OCI-LY7 (cell line): ENCODE data around the gene RNF213. TPM values are rescaled to one million over a fixed set of nuclear protein-coding genes. Genes with fewer than 3 reads are reported as not detected.
A peak's percentile ranks its signal among the peaks of the same experiment; 100 is the strongest.

Experiments
- BruUV-seq: library from RNA; stranded (reverse); fragments of 400-500 nt; replicated peaks from 2 replicates; lab custom pipeline; 2021; lab: Mats Ljungman, UMichigan
- CTCF ChIA-PET: fragments of 300-600 bp; sonication (Branson Sonifier 250); formaldehyde crosslinking; loops from one replicate; lab custom pipeline; 2022; ENCODE audit warnings: antibody characterized with exemption; ENCODE audit not compliant: unreplicated experiment; lab: Charles Lee
- POLR2A ChIA-PET: fragments of 300-600 bp; sonication (Branson Sonifier 250); formaldehyde crosslinking; loops from one replicate; lab custom pipeline; 2022; ENCODE audit warnings: antibody characterized with exemption; lab: Charles Lee
- DNase-seq: peaks from one replicate; pipeline ENCODE4 v3.0.0-alpha.2; 2015; ENCODE audit warnings: low spot score
- H2AFZ ChIP-seq: fragments of 200-600 bp; sonication (generic), shearing (Covaris generic); 2 replicates; pipeline ENCODE4 v1.6.1; 2014; ENCODE audit warnings: mild to moderate bottlenecking, antibody characterized with exemption, low read length, moderate library complexity
- H3K27ac ChIP-seq: fragments of 200-600 bp; sonication (generic); 2 replicates; pipeline ENCODE4 v1.5.1; 2014; ENCODE audit warnings: mixed run types, low read depth, mild to moderate bottlenecking, moderate library complexity, low read length, inconsistent platforms; ENCODE audit not compliant: poor library complexity, severe bottlenecking
- H3K36me3 ChIP-seq: fragments of 200-600 bp; sonication (generic); 2 replicates; pipeline ENCODE4 v1.6.1; 2014; ENCODE audit warnings: mild to moderate bottlenecking, antibody characterized with exemption, low read length, moderate library complexity, mixed read lengths; ENCODE audit not compliant: insufficient read depth
- H3K4me1 ChIP-seq: fragments of 200-600 bp; sonication (generic); 2 replicates; pipeline ENCODE4 v1.5.1; 2014; ENCODE audit warnings: mild to moderate bottlenecking, low read length; ENCODE audit not compliant: insufficient read depth, poor library complexity, severe bottlenecking
- H3K4me2 ChIP-seq: fragments of 200-600 bp; sonication (generic); 2 replicates; pipeline ENCODE4 v1.6.1; 2014; ENCODE audit warnings: mild to moderate bottlenecking, low read length
- H3K4me3 ChIP-seq: fragments of 200-600 bp; sonication (generic); 2 replicates; pipeline ENCODE4 v1.5.1; 2014; ENCODE audit warnings: mild to moderate bottlenecking, low read depth, low read length; ENCODE audit not compliant: poor library complexity, severe bottlenecking
- H3K79me2 ChIP-seq: fragments of 200-600 bp; sonication (generic); 2 replicates; pipeline ENCODE4 v1.6.1; 2016; ENCODE audit warnings: low read depth, mild to moderate bottlenecking, low read length, moderate library complexity, mixed read lengths; ENCODE audit not compliant: insufficient read depth
- H3K9me2 ChIP-seq: fragments of 200-600 bp; sonication (generic); 2 replicates; pipeline ENCODE4 v1.6.1; 2016; ENCODE audit warnings: mild to moderate bottlenecking, low read length, mixed read lengths; ENCODE audit not compliant: insufficient read depth
- H3K9me3 ChIP-seq: fragments of 200-600 bp; sonication (generic); 2 replicates; pipeline ENCODE4 v1.6.1; 2014; ENCODE audit warnings: mild to moderate bottlenecking, mixed run types, low read length, mixed read lengths
- H4K20me1 ChIP-seq: fragments of 200-600 bp; sonication (generic); 2 replicates; pipeline ENCODE4 v1.6.1; 2014; ENCODE audit warnings: mild to moderate bottlenecking, antibody characterized with exemption, low read length, moderate library complexity, mixed read lengths; ENCODE audit not compliant: insufficient read depth
- EZH2phosphoT487 ChIP-seq: fragments of 200-600 bp; sonication (generic); IDR thresholded peaks from 2 replicates; pipeline ENCODE4 v1.6.1; 2018; ENCODE audit warnings: low read depth, borderline replicate concordance, mild to moderate bottlenecking, mixed run types, antibody characterized with exemption, low read length, moderate library complexity, mixed read lengths
- intact Hi-C: fragments of 100-400 bp; cut with micrococcal nuclease; formaldehyde crosslinking; loops from one replicate; pipeline ENCODE4 v1.10.0; 2022; ENCODE audit not compliant: unreplicated experiment
- total RNA-seq, 2 experiments: library from RNA; depleted of rRNA in 1 of 2; stranded (reverse); fragments of >200 nt in 1 of 2; shearing (Covaris generic) in 1 of 2; gene quantifications; 2 replicates each; pipeline ENCODE4 v1.2.3, GENCODE V29; 2014 to 2022
- TF ChIP-seq, protein P1 (sequence below): fragments of 200-600 bp; sonication (generic); conservative IDR thresholded peaks from 2 replicates; pipeline ENCODE4 v1.5.1; 2014; ENCODE audit warnings: mild to moderate bottlenecking, antibody characterized with exemption, low read length, moderate library complexity, mixed read lengths

The RNF213 gene
- total RNA-seq, 2 experiments from 2014 or later: 58.8 to 68.6 TPM

DNA sequence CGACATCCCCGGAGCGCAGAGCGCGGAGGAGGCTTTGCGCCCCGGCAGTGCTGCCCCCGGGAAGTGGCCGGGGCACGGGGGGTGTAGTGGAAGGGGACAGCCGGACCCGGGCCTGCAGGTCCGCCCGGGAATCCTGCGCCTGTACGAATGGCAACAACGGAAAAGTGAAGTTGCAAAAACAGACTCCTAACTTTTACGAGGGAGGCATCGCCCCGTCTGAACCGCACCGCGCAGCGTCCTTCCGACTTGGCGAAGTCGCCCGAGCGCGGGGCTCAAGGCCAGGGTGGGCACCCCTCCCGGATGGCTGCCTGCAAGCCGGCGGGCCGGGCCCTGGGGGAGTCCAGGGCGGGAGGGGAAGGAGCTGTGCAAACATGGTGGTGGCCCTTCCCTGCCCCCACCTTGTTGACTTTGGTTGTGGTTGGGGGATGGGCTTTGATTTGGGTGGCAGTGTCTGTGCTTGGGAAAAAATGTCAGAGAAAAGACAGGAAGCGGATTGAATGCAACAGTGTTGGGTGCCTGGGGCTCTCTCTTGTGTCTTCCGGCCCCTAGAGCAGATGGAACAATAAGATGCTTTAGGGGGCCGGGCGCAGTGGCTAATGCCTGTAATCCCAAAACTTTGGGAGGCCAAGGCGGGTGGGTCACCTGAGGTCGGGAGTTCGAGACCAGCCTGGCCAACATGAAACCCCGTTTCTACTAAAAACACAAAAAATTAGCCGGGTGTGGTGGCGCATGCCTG lies 675 bp downstream of the RNF213 start:
- peak; percentile 82 for DNase-seq
- H3K4me2 ChIP-seq: peak overlapping the region; percentile 65
- H3K36me3 ChIP-seq: no peaks in the 10 kb centered on the region
- no peak for TF ChIP-seq EZH2phosphoT487
- TF ChIP-seq, protein P1, sequence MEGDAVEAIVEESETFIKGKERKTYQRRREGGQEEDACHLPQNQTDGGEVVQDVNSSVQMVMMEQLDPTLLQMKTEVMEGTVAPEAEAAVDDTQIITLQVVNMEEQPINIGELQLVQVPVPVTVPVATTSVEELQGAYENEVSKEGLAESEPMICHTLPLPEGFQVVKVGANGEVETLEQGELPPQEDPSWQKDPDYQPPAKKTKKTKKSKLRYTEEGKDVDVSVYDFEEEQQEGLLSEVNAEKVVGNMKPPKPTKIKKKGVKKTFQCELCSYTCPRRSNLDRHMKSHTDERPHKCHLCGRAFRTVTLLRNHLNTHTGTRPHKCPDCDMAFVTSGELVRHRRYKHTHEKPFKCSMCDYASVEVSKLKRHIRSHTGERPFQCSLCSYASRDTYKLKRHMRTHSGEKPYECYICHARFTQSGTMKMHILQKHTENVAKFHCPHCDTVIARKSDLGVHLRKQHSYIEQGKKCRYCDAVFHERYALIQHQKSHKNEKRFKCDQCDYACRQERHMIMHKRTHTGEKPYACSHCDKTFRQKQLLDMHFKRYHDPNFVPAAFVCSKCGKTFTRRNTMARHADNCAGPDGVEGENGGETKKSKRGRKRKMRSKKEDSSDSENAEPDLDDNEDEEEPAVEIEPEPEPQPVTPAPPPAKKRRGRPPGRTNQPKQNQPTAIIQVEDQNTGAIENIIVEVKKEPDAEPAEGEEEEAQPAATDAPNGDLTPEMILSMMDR: no peak
- BruUV-seq: no TSS peak
- peak overlapping the region; percentile 81 for H3K27ac ChIP-seq
- H2AFZ ChIP-seq: peak overlapping the region; percentile 75
- POLR2A ChIA-PET: interaction anchor here (1.5 kb wide), 1 partner anchor 116 kb away, joined by 3 read pairs; no protein-coding TSS in a partner anchor
- H3K4me1 ChIP-seq: peaks cover 61% of the 10 kb centered on the region
- H3K4me3 ChIP-seq: peak overlapping the region; percentile 79
- H3K9me2 ChIP-seq: no peaks in the 10 kb centered on the region
- no peaks in the 10 kb centered on the region for H4K20me1 ChIP-seq
- H3K9me3 ChIP-seq: no peaks in the 10 kb centered on the region
- no peaks in the 10 kb centered on the region for H3K79me2 ChIP-seq
- CTCF ChIA-PET: no interaction called here
- intact Hi-C loops: loop anchor here (5.0 kb wide), 1 partner anchor 464 kb away; the partner anchor contains the start of gene CBX8

DNA sequence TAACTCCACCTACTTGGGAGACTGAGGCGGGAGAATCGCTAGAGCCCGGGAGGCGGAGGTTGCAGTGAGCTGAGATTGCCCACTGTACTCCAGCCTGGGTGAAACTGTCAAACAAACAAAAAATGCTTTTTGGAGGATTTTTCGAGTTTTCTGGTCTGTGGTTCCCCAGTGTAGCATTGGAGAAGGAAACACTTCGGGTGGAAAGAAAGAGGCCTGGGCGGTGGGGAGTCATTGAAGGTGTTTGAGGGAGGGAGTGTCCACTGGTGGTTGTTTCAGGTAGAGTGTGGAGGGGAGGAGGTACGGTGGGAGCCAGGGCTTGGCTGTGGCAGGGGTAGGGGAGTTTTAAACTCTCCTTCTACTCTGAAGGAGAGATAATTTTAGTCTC lies 1.2 kb downstream of the RNF213 start:
- Histone ChIP-seq H3K4me1 (peaks cover 61% of the 10 kb centered on the region), H3K4me2 (peak overlapping the region; percentile 65), H3K9me2 (no peaks in the 10 kb centered on the region), H2AFZ (peak overlapping the region; percentile 75; the same call in 1 of the 2 replicates), H3K27ac (peak overlapping the region; percentile 81), H3K4me3 (peak overlapping the region; percentile 79), H3K79me2 (no peaks in the 10 kb centered on the region), H3K9me3 (no peaks in the 10 kb centered on the region), H4K20me1 (no peaks in the 10 kb centered on the region), H3K36me3 (no peaks in the 10 kb centered on the region)
- intact Hi-C loops: loop anchor here (2.0 to 5.0 kb wide), 2 partner anchors 115 to 465 kb away; partner anchors contain the start of genes CBX8 and EIF4A3
- DNase-seq: no peak
- TF ChIP-seq, protein P1: no peak
- TF ChIP-seq EZH2phosphoT487: no peak
- BruUV-seq: no TSS peak
- ChIA-PET POLR2A (interaction anchor here (1.5 kb wide), 1 partner anchor 116 kb away, joined by 3 read pairs; no protein-coding TSS in a partner anchor), CTCF (no interaction called here)
